ENCODE data around the gene FNIP2.

DNA sequence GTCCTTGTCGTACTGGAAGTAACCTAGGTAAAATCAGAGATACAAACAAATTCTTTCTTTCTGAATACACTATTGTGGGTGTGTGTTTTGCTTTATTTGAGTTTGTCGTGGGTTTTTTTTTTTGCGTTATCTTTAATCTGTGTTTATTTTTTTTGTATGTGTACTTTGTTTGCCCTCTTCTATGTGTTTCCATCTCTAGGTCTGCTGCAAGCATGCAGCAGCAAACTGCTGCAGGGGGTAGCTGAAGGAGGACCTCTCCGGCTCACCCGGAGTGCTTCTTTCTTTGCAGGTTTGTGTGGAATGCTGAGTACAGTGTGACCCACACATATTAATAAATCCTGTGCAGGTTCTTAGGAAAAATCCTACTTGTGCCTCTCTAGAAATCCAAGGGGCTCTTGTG lies 64.8 kb downstream of the FNIP2 start:
- TF ChIP-seq, protein P1, sequence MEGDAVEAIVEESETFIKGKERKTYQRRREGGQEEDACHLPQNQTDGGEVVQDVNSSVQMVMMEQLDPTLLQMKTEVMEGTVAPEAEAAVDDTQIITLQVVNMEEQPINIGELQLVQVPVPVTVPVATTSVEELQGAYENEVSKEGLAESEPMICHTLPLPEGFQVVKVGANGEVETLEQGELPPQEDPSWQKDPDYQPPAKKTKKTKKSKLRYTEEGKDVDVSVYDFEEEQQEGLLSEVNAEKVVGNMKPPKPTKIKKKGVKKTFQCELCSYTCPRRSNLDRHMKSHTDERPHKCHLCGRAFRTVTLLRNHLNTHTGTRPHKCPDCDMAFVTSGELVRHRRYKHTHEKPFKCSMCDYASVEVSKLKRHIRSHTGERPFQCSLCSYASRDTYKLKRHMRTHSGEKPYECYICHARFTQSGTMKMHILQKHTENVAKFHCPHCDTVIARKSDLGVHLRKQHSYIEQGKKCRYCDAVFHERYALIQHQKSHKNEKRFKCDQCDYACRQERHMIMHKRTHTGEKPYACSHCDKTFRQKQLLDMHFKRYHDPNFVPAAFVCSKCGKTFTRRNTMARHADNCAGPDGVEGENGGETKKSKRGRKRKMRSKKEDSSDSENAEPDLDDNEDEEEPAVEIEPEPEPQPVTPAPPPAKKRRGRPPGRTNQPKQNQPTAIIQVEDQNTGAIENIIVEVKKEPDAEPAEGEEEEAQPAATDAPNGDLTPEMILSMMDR (IDR thresholded peaks at IDR 0.05): no peak
- TF ChIP-seq EZH2 (IDR thresholded peaks at IDR 0.05; ENCODE audit: borderline replicate concordance, insufficient read depth, low read depth, low read length, poor library complexity, severe bottlenecking): no peak
